SJSA1 (cell line): ENCODE measurements around the gene GPR135. TPM values are rescaled to one million over a fixed set of nuclear protein-coding genes. Genes with fewer than 3 reads are reported as not detected.

Source experiments
- DNase-seq, 2 experiments: peaks; one replicate each; pipeline ENCODE4 v3.0.0-alpha.2; 2015 to 2020; ENCODE audit warnings: low spot score in 2 of 2, low read depth in 1 of 2
- H3K27ac ChIP-seq: fragments of 250-450 bp; sonication (Bioruptor Pico); 2 replicates; pipeline ENCODE4 v1.5.1; 2020; ENCODE audit warnings: mild to moderate bottlenecking, moderate library complexity
- H3K27me3 ChIP-seq: fragments of 250-450 bp; sonication (Bioruptor Pico); replicated peaks from 2 replicates; pipeline ENCODE4 v1.5.1; 2020; ENCODE audit warnings: mild to moderate bottlenecking, moderate library complexity
- H3K36me3 ChIP-seq: fragments of 250-450 bp; sonication (Bioruptor Pico); 2 replicates; pipeline ENCODE4 v1.5.1; 2020; ENCODE audit warnings: mild to moderate bottlenecking
- H3K4me1 ChIP-seq: fragments of 250-450 bp; sonication (Bioruptor Pico); replicated peaks from 2 replicates; pipeline ENCODE4 v1.6.1; 2021; ENCODE audit warnings: mild to moderate bottlenecking
- H3K4me3 ChIP-seq: fragments of 250-450 bp; sonication (Bioruptor Pico); 2 replicates; pipeline ENCODE4 v1.5.1; 2020; ENCODE audit warnings: mild to moderate bottlenecking
- H3K9me3 ChIP-seq: fragments of 250-450 bp; sonication (Bioruptor Pico); replicated peaks from 2 replicates; pipeline ENCODE4 v1.5.1; 2020; ENCODE audit warnings: mild to moderate bottlenecking
- total RNA-seq: library from RNA; depleted of rRNA; stranded (reverse); fragments of >200 nt; shearing (Covaris generic); gene quantifications from 2 replicates; pipeline ENCODE4 v1.2.3, GENCODE V29; 2014; rRNA removed

GPR135 gene
- total RNA-seq, result 1.8 and 2.7 TPM in 2 replicates

DNA sequence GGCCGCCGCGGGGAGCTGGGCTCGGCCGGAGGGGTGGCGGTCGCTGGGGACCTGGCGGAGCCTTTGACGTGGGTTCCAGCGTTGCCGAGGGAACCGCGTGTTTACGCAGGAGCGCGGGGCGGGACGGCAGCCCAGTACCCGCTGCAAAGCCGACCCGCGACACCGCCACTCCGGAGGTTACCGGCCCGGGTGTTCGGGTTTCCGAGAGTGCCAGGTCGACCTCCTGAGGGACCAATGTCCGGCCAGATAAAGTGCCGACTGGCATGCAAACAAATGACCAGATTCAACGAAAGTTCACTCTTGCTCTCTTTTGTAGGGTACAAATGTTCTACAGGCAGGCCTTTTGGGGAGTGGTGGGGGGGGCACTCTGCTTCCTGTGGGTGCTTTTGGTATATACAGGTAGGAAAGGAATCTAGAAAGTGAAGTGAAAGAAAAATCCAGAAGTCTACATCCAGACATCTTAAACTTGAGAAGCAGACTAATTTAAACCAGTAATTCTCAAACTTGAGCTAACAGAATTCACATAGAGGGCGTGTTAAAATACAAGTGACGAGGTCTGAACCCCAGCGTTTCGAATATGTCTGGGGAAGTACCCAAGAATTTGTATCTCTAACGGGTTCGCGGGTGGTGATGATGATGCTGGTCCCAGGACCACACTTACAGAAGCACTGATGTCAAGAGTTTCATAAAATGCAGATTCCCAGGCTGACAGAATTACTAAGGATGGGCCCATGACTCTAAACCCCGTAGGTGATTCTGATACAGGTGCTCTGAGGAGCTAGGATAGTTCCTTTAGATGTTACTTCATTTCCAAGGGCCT, at the start of gene GPR135:
Gene GPR135 (minus strand): TSS at position 65 of the 820 bp plus-strand sequence. CDS start 154 bp downstream, outside the sequence.
- Histone ChIP-seq H3K27me3 (no peaks in the 10 kb centered on the region), H3K9me3 (no peaks in the 10 kb centered on the region), H3K36me3 (peaks cover 80% of the 10 kb centered on the region), H3K4me3 (no peak within 1 kb of the TSS), H3K27ac (no peak within 1 kb of the TSS), H3K4me1 (peaks cover 9% of the 10 kb centered on the region)
- DNase-seq, result no peak

DNA sequence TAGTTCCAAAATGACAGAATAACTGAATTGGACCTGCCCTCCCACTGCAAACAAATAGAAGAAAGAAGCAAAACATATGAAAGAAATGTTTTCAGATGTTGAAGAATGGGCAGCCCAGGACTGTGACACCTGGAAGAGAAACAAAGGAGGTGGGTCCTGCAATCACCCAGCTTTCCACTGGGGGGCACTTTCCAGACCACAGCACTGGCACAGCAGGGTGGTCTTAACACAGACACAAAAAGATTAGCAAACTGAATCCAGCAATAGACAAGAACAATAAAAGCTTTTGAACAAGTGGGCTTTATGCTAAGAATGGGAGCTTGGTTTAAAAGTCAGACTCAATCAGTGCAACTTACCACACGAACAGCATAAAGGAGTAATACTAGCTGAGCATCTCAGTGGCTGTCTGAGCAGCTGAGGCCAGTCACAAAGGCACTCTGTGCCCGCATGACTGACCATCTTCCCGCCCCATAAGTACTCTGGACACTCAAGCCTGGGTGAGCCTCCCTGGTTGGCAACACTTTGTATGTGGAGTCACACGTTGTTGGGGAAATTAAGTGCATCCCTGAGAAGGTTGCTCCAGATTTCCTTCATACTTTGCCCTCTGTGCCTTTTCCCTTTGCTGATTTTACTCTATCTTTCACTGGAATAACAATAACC, 46.9 kb upstream of the GPR135 start:
- Histone ChIP-seq H3K27ac (no peak overlapping the region), H3K9me3 (no peaks in the 10 kb centered on the region), H3K36me3 (no peaks in the 10 kb centered on the region), H3K4me1 (no peaks in the 10 kb centered on the region), H3K27me3 (no peaks in the 10 kb centered on the region), H3K4me3 (no peak overlapping the region)
- no peak for DNase-seq

DNA sequence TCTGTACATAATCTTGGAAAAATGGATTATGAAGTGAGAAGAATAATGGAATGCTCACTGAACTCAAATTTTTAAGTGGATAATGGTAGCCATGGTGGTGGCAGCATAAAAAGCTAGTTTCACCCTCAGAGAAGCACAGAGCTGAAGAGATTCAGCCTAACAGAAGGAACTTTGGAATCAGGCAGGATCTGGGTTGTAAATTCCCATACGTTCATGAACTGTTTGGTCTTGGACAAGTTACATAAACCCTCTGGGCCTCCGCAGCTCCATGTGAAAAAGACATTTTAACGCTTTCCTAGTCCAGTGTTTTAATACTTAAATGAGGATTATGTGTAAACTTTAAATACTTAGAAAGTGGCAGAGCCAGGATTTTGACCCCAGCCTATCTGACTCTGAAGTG, 45.8 kb upstream of the GPR135 start:
- Histone ChIP-seq H3K36me3 (no peaks in the 10 kb centered on the region), H3K9me3 (no peaks in the 10 kb centered on the region), H3K27me3 (no peaks in the 10 kb centered on the region), H3K4me1 (no peaks in the 10 kb centered on the region), H3K4me3 (no peak overlapping the region), H3K27ac (no peak overlapping the region)
- no peak for DNase-seq

DNA sequence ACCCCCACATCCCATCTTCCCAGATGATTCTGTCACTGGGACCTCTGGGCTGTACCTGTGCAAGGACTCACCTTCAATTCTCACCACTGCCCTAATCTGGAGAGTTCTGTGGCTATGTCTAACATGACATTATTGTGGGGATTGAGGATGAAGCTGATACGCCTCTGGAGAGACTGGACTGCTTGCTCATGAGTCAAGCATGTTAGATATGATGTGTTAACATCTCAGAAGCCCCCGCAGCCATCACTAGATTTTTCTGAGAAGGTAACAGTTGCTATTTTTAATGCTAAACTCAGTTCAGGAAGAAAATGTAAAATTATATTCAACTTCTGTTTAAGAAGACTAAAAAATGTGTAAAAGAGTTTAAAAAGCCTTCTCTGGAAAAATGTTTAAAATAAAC, 44.8 kb upstream of the GPR135 start:
- no peaks in the 10 kb centered on the region for H3K9me3 ChIP-seq
- H3K36me3 ChIP-seq, result no peaks in the 10 kb centered on the region; the same call in 1 of the 2 replicates
- no peak overlapping the region for H3K4me3 ChIP-seq
- H3K4me1 ChIP-seq, result no peaks in the 10 kb centered on the region
- DNase-seq, result no peak
- no peaks in the 10 kb centered on the region for H3K27me3 ChIP-seq
- H3K27ac ChIP-seq, result no peak overlapping the region

GRCh38 chr14:59509101-59509500, 43.9 kb upstream of the GPR135 start:
- no peaks in the 10 kb centered on the region; the same call in 1 of the 2 replicates for H3K27me3 ChIP-seq

DNA sequence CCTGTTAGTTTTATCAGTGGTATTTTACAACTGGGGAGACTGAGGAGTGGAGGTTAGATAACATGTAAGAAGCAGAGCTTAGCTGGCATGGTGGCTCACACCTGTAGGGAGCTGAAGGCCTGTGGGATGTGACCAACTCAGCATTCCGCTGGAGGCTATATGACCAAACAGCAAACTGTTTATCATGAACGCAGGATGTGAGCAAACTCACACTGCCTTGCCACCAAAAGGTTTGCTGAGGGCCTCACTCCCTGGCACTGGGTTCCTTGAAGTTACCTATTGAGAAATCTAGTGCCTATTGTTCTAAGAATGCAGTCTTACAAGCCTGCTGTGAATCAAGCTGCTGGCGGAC, 42.5 kb upstream of the GPR135 start:
- Histone ChIP-seq H3K9me3 (no peaks in the 10 kb centered on the region), H3K4me3 (no peak overlapping the region), H3K4me1 (no peaks in the 10 kb centered on the region), H3K27me3 (no peaks in the 10 kb centered on the region; the same call in 1 of the 2 replicates), H3K27ac (no peak overlapping the region), H3K36me3 (peaks cover 13% of the 10 kb centered on the region)
- no peak for DNase-seq

More at GRCh38 chr14:59509101-59509500, 43.9 kb upstream of the GPR135 start:
- H3K4me1 ChIP-seq, result no peaks in the 10 kb centered on the region
- DNase-seq, result no peak
- peaks cover 5% of the 10 kb centered on the region for H3K36me3 ChIP-seq
- H3K4me3 ChIP-seq, result no peak overlapping the region
- H3K9me3 ChIP-seq, result no peaks in the 10 kb centered on the region
- no peak overlapping the region for H3K27ac ChIP-seq

DNA sequence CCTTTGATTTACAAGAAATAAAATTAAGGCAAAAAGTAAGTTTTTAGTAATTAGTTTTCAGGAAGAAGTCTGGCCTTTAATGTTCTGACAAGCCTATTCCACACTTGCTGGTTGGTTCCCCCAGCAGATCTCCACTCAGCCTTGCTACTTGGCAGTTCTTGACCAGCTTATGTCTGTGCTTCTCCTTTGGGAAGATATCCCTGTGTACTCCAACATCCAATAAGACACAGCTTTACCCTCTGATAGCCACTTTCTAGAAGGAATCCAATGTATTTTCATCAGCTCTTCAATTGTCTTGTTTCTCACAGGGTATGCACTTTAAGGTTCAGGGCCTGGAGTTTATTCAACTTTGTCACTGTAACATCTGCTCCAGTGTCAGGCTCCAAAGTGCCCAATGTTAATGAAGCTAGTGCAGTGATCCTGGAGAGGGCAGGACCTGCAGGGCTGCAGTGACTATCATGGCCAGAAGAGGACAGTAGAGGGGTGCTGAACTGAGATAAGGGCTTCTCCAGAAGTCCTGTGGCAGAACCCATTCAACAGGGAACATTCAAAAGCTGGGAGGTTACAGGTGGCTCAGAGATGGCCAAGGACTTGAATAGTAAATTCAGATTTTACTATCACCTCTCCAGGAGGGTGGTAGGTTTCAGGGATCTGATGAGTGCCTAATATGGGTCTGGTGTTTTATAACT, 42.0 kb upstream of the GPR135 start:
- peak; percentile 28 to 51 for DNase-seq
- Histone ChIP-seq H3K27me3 (no peaks in the 10 kb centered on the region; the same call in 1 of the 2 replicates), H3K9me3 (no peaks in the 10 kb centered on the region)

DNA sequence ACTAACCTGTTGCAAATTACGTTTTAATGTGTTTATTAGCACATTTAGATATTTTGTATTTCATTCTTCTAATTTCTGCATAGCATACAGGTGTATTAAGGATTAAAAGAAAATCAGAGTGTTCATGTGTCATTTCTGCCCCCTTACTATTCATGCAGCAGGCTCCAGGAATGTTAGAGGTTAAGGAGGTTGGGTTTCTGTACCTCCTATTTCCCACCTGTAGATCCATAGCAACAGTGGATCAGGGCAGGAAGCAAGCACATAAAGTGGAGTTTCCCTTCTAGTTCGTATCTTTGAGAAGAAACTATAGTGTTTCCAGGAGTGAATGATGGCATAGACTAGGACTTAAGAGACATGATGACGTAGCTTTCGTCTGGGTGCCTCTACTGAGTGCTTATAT, 38.1 kb upstream of the GPR135 start:
- no peak for DNase-seq
- Histone ChIP-seq H3K36me3 (peaks cover 27% of the 10 kb centered on the region), H3K27me3 (no peaks in the 10 kb centered on the region; the same call in 1 of the 2 replicates), H3K4me1 (no peaks in the 10 kb centered on the region), H3K4me3 (no peak overlapping the region), H3K9me3 (no peaks in the 10 kb centered on the region), H3K27ac (no peak overlapping the region)

More for the DNA sequence above, 42.0 kb upstream of the GPR135 start:
- Histone ChIP-seq H3K36me3 (peaks cover 16% of the 10 kb centered on the region), H3K27ac (no peak overlapping the region), H3K4me1 (no peaks in the 10 kb centered on the region), H3K4me3 (no peak overlapping the region)

GRCh38 chr14:59500732-59501131, 35.6 kb upstream of the GPR135 start:
- Histone ChIP-seq H3K9me3 (no peaks in the 10 kb centered on the region), H3K4me3 (no peak overlapping the region), H3K27me3 (no peaks in the 10 kb centered on the region; the same call in 1 of the 2 replicates), H3K4me1 (no peaks in the 10 kb centered on the region), H3K36me3 (peaks cover 39% of the 10 kb centered on the region), H3K27ac (no peak overlapping the region)
- no peak for DNase-seq

DNA sequence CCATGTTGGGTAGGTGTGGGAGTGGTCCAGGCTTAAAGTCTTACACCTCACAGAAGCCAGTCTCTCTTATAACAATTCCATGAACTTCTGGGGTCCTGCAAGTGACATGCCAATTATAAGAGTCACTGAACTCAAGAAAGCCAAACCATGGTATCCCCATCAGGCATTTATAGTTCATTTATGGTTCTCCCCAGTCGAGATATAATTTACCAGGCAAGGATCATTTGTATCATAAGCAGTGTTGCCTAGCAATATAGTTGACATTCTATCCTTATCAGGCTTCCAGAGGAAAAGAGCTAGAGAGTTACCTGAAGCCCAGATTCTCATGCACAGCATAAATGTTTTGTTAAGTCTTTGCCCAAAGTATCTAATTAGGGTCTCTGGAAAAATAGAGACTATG, 27.2 kb upstream of the GPR135 start:
- Histone ChIP-seq H3K27me3 (no peaks in the 10 kb centered on the region), H3K4me1 (0 out of 2 replicates have a peak, but pooled peaks cover 3% of the 10 kb centered on the region), H3K4me3 (no peak overlapping the region), H3K27ac (no peak overlapping the region), H3K9me3 (no peaks in the 10 kb centered on the region; the same call in 1 of the 2 replicates), H3K36me3 (peaks cover 81% of the 10 kb centered on the region)
- no peak for DNase-seq

GRCh38 chr14:59490756-59491155, 25.6 kb upstream of the GPR135 start:
- peaks cover 78% of the 10 kb centered on the region for H3K36me3 ChIP-seq
- no peaks in the 10 kb centered on the region; the same call in 1 of the 2 replicates for H3K9me3 ChIP-seq
- H3K27ac ChIP-seq, result no peak overlapping the region
- H3K27me3 ChIP-seq, result no peaks in the 10 kb centered on the region
- no peak for DNase-seq
- H3K4me3 ChIP-seq, result no peak overlapping the region
- peaks cover 6% of the 10 kb centered on the region; the same call in 1 of the 2 replicates for H3K4me1 ChIP-seq

GRCh38 chr14:59484639-59485175, 19.5 kb upstream of the GPR135 start:
- Histone ChIP-seq H3K27ac (peak overlapping the region; percentile 98), H3K4me3 (peak overlapping the region; percentile 89), H3K27me3 (no peaks in the 10 kb centered on the region), H3K36me3 (peaks cover 47% of the 10 kb centered on the region), H3K9me3 (no peaks in the 10 kb centered on the region), H3K4me1 (peaks cover 31% of the 10 kb centered on the region)
- no peak for DNase-seq

GRCh38 chr14:59483819-59484638, 18.8 kb upstream of the GPR135 start, which contains the start of the genes JKAMP and L3HYPDH:
Gene JKAMP (plus strand): TSS chr14:59484517. CDS start chr14:59484590, 73 bp downstream.
Gene L3HYPDH (minus strand): TSS chr14:59484408. CDS start chr14:59484316, 92 bp downstream.
- H3K27ac ChIP-seq, result peak within 1 kb of the TSS; percentile 98
- H3K27me3 ChIP-seq, result no peaks in the 10 kb centered on the region
- peak within 1 kb of the TSS; percentile 89 for H3K4me3 ChIP-seq
- H3K9me3 ChIP-seq, result no peaks in the 10 kb centered on the region
- peaks cover 31% of the 10 kb centered on the region for H3K4me1 ChIP-seq
- H3K36me3 ChIP-seq, result peaks cover 46% of the 10 kb centered on the region
- DNase-seq, result peak; percentile 96 to 97
